ENCODE results near the gene CELSR2.

Gene CELSR2

GRCh38 chr1:109252167-109252892, 3.0 kb downstream of the CELSR2 start:
- DNase-seq: no peak

GRCh38 chr1:109252893-109253802, 3.8 kb downstream of the CELSR2 start:
- no peak for DNase-seq

GRCh38 chr1:109253803-109254620, 4.7 kb downstream of the CELSR2 start:
- DNase-seq: no peak

- DNase-seq: no peak
Measured at GRCh38 chr1:109254621-109255096, 5.3 kb downstream of the CELSR2 start.

- no peak for DNase-seq
Measured at GRCh38 chr1:109255097-109255651, 5.8 kb downstream of the CELSR2 start.

GRCh38 chr1:109255678-109256077, 6.3 kb downstream of the CELSR2 start:
- no peak for DNase-seq

GRCh38 chr1:109256085-109256484, 6.7 kb downstream of the CELSR2 start:
- DNase-seq: no peak

- DNase-seq: no peak
Measured at GRCh38 chr1:109256971-109257681, 7.8 kb downstream of the CELSR2 start.

GRCh38 chr1:109257682-109258421, 8.5 kb downstream of the CELSR2 start:
- DNase-seq: no peak

- no peak for DNase-seq
Measured at GRCh38 chr1:109258481-109259466, 9.4 kb downstream of the CELSR2 start.

- no peak for DNase-seq
Measured at GRCh38 chr1:109259674-109260557, 10.6 kb downstream of the CELSR2 start.

- no peak for DNase-seq
Measured at GRCh38 chr1:109261006-109261405, 11.7 kb downstream of the CELSR2 start.

- no peak for DNase-seq
Measured at GRCh38 chr1:109261578-109261977, 12.2 kb downstream of the CELSR2 start.

GRCh38 chr1:109262231-109263055, 13.1 kb downstream of the CELSR2 start:
- no peak for DNase-seq

GRCh38 chr1:109263234-109263596, 13.9 kb downstream of the CELSR2 start:
- no peak for DNase-seq

- DNase-seq: peak; percentile 31 to 45
Measured at GRCh38 chr1:109263597-109264378, 14.4 kb downstream of the CELSR2 start.

GRCh38 chr1:109264379-109264755, 15.0 kb downstream of the CELSR2 start:
- no peak for DNase-seq
